Measurements from ENCODE around the gene FOXG1.

- TF ChIP-seq POLR2A (IDR thresholded peaks at IDR 0.05) (no peak), POLR2AphosphoS5 (IDR thresholded peaks at IDR 0.05) (no peak), CTCF (IDR thresholded peaks at IDR 0.05) (peak in 3 of 7 experiments; percentile 11 to 36 (median 18))
These were observed 15.0 kb upstream of the FOXG1 start for GRCh38 chr14:28751467-28752058.
